ENCODE data around the gene METAP1. TPM values are rescaled to one million over a fixed set of nuclear protein-coding genes. Genes with fewer than 3 reads are reported as not detected.

The METAP1 gene
- total RNA-seq, 1 experiment from 2014 or later: 112 TPM

DNA sequence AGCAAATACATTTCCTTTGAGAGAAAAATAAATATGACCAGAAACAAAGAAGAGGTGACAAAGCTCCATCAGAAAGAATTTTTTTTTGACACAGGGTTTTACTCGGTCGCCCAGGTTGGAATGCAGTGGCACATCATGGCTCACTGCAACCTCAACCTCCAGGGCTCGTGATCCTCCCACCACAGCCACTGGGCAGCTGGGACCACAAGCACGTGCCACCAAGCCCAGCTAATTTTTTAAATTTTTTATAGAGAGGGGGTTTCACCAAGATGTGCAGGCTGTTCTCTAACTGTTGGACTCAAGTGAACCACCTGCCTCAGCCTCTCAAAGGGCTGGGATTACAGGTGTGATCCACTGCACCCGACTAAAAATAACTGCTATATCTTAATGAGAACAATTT is 82.8 kb downstream of the METAP1 start:
- H3K9me3 ChIP-seq (ENCODE audit: control insufficient read depth in 1 of 2, insufficient read depth in 1 of 2, low read depth in 1 of 2, low read length in 2 of 2): no peaks in the 10 kb centered on the region
- H3K79me2 ChIP-seq (ENCODE audit: insufficient read depth, low read length): peaks cover 18% of the 10 kb centered on the region
- no peak for DNase-seq (ENCODE audit: low read depth, low spot score)
- no peak overlapping the region for H3K4me2 ChIP-seq (ENCODE audit: low read length)
- intact Hi-C loops (cut with micrococcal nuclease): no loop called here
- ChIA-PET CTCF (no interaction called here), RAD21 (ENCODE audit: low non-redundant PET in 1 of 2, low total read pairs in 2 of 2, uncharacterized antibody in 2 of 2, unreplicated experiment in 2 of 2) (no interaction called here), POLR2A (no interaction called here)
- no peak overlapping the region for H3K9ac ChIP-seq (ENCODE audit: low read length)
- H3K36me3 ChIP-seq (ENCODE audit: control insufficient read depth in 1 of 2, insufficient read depth in 2 of 2, low read length in 2 of 2): peaks cover 46 to 48% of the 10 kb centered on the region in 2 experiments; a peak in 3 of 4 replicates
- no peak overlapping the region for H2AFZ ChIP-seq (ENCODE audit: low read depth, low read length, poor library complexity, severe bottlenecking)
- no peak overlapping the region for H3K4me3 ChIP-seq (replicated peaks in 1 of 2; ENCODE audit: low read depth in 1 of 2, low read length in 2 of 2)
- no peak for TF ChIP-seq ZNF274 (IDR thresholded peaks at IDR 0.05; ENCODE audit: low read depth, low read length)
- TF ChIP-seq, protein P1, sequence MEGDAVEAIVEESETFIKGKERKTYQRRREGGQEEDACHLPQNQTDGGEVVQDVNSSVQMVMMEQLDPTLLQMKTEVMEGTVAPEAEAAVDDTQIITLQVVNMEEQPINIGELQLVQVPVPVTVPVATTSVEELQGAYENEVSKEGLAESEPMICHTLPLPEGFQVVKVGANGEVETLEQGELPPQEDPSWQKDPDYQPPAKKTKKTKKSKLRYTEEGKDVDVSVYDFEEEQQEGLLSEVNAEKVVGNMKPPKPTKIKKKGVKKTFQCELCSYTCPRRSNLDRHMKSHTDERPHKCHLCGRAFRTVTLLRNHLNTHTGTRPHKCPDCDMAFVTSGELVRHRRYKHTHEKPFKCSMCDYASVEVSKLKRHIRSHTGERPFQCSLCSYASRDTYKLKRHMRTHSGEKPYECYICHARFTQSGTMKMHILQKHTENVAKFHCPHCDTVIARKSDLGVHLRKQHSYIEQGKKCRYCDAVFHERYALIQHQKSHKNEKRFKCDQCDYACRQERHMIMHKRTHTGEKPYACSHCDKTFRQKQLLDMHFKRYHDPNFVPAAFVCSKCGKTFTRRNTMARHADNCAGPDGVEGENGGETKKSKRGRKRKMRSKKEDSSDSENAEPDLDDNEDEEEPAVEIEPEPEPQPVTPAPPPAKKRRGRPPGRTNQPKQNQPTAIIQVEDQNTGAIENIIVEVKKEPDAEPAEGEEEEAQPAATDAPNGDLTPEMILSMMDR (IDR thresholded peaks at IDR 0.05 in 2 of 3, conservative IDR thresholded peaks at IDR 0.05 in 1 of 3; ENCODE audit: borderline replicate concordance in 1 of 3, insufficient read depth in 1 of 3, low read depth in 2 of 3, low read length in 2 of 3): no peak
- no peak for TF ChIP-seq EZH2 (IDR thresholded peaks at IDR 0.05)
- no peak for TF ChIP-seq ELF1 (IDR thresholded peaks at IDR 0.05; ENCODE audit: borderline replicate concordance, low read depth)
- TF ChIP-seq CBX3 (IDR thresholded peaks at IDR 0.05; ENCODE audit: low read depth): no peak
- no peak for TF ChIP-seq SRF (IDR thresholded peaks at IDR 0.05; ENCODE audit: low read depth)
- TF ChIP-seq TCF7L2 (IDR thresholded peaks at IDR 0.05; ENCODE audit: borderline replicate concordance, extremely low read depth, insufficient read depth, insufficient read length): no peak
- TF ChIP-seq, protein P2, sequence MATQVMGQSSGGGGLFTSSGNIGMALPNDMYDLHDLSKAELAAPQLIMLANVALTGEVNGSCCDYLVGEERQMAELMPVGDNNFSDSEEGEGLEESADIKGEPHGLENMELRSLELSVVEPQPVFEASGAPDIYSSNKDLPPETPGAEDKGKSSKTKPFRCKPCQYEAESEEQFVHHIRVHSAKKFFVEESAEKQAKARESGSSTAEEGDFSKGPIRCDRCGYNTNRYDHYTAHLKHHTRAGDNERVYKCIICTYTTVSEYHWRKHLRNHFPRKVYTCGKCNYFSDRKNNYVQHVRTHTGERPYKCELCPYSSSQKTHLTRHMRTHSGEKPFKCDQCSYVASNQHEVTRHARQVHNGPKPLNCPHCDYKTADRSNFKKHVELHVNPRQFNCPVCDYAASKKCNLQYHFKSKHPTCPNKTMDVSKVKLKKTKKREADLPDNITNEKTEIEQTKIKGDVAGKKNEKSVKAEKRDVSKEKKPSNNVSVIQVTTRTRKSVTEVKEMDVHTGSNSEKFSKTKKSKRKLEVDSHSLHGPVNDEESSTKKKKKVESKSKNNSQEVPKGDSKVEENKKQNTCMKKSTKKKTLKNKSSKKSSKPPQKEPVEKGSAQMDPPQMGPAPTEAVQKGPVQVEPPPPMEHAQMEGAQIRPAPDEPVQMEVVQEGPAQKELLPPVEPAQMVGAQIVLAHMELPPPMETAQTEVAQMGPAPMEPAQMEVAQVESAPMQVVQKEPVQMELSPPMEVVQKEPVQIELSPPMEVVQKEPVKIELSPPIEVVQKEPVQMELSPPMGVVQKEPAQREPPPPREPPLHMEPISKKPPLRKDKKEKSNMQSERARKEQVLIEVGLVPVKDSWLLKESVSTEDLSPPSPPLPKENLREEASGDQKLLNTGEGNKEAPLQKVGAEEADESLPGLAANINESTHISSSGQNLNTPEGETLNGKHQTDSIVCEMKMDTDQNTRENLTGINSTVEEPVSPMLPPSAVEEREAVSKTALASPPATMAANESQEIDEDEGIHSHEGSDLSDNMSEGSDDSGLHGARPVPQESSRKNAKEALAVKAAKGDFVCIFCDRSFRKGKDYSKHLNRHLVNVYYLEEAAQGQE (IDR thresholded peaks at IDR 0.05; ENCODE audit: low read depth): no peak
- no peaks in the 10 kb centered on the region for H3K27me3 ChIP-seq (ENCODE audit: insufficient read depth, low read length)
- no peaks in the 10 kb centered on the region for H3K9me2 ChIP-seq (ENCODE audit: insufficient read depth)
- H4K20me1 ChIP-seq (ENCODE audit: insufficient read depth): no peaks in the 10 kb centered on the region
- BruUV-seq (replicated peaks): no TSS peak
- no peak for ATAC-seq
- no peaks in the 10 kb centered on the region for H3K4me1 ChIP-seq (ENCODE audit: control insufficient read depth in 1 of 2, insufficient read depth in 2 of 2, low read length in 2 of 2)
- H3K27ac ChIP-seq (ENCODE audit: low read depth, low read length): no peak overlapping the region
